Testis (tissue), 3 donors: ENCODE data around the gene PSMC4. TPM values are rescaled to one million over a fixed set of nuclear protein-coding genes. Genes with fewer than 3 reads are reported as not detected.

Source experiments
- DNase-seq: peaks from one replicate; pipeline ENCODE4 v3.0.0-alpha.2; 2019
- H3K27ac ChIP-seq, 2 donors: fragments of 200-600 bp; sonication (generic); one replicate each; pipeline ENCODE4 v1.5.1; 2019
- H3K27me3 ChIP-seq: fragments of 200-600 bp; sonication (generic); one replicate; pipeline ENCODE4 v1.5.1; 2019
- H3K36me3 ChIP-seq: fragments of 200-600 bp; sonication (generic); one replicate; pipeline ENCODE4 v1.5.1; 2017; ENCODE audit warnings: low read depth; ENCODE audit errors: missing control alignments
- H3K4me1 ChIP-seq: fragments of 200-600 bp; sonication (generic); one replicate; pipeline ENCODE4 v1.5.1; 2019
- H3K4me3 ChIP-seq, 2 donors: fragments of 200-600 bp; sonication (generic); one replicate each; pipeline ENCODE4 v1.5.1; 2017 to 2019
- H3K9me3 ChIP-seq: fragments of 200-600 bp; sonication (generic); one replicate; pipeline ENCODE4 v1.5.1; 2017
- CTCF ChIP-seq, 3 experiments: fragments of 450-650 bp in 2 of 3; fragments of 200-600 bp in 1 of 3; sonication (generic) in 1 of 3; IDR thresholded peaks; one replicate each; pipeline ENCODE4 v1.5.1; 2016 to 2019; ENCODE audit warnings: antibody characterized with exemption in 3 of 3, mild to moderate bottlenecking in 2 of 3, moderate library complexity in 1 of 3
- POLR2A ChIP-seq: fragments of 450-650 bp; IDR thresholded peaks from one replicate; pipeline ENCODE4 v1.6.1; 2017; ENCODE audit warnings: antibody characterized with exemption, mild to moderate bottlenecking, moderate library complexity
- WGBS, 2 donors: methylation state at CpG; one replicate each; pipeline ENCODE4 v1.1.5; 2018; 5-methylcytosine and 5-hydroxymethylcytosine counted together
- intact Hi-C: fragments of 100-400 bp; cut with DNase I; formaldehyde crosslinking; loops from one replicate; pipeline ENCODE4 v1.15.1; 2023; ENCODE audit warnings: low total_unique reads
- polyA plus RNA-seq: library from polyadenylated mRNA; stranded (reverse); fragments of 350-450 nt; fragmentation: Illumina TruSeq; extraction: RNeasy Lipid Tissue Mini Kit (QIAGEN cat#74804); gene quantifications from one replicate; pipeline ENCODE4 v1.2.3, GENCODE V29; 2014; ENCODE audit warnings: low read depth, low replicate concordance; ENCODE audit not compliant: insufficient read depth
- total RNA-seq, 2 donors: library from RNA; depleted of rRNA; stranded (reverse); fragments of >200 nt; gene quantifications; one replicate each; pipeline ENCODE4 v1.2.3, GENCODE V29; 2016

The PSMC4 gene
- total and polyA plus RNA-seq, 3 donors from 2014 or later: 73.0 to 114 (median 77.9) TPM

GRCh38 chr19:39993605-39994004 lies 22.6 kb downstream of the PSMC4 start:
- intact Hi-C loops: no loop called here
- Histone ChIP-seq H3K4me3 (no peak overlapping the region), H3K9me3 (no peaks in the 10 kb centered on the region), H3K36me3 (no peaks in the 10 kb centered on the region), H3K27me3 (no peaks in the 10 kb centered on the region), H3K4me1 (peaks cover 4% of the 10 kb centered on the region), H3K27ac (no peak overlapping the region)
- DNase-seq: no peak
- WGBS, 2 donors: 94 to 100% methylated on average over 1 of the region's 1 CpG
- TF ChIP-seq CTCF (IDR thresholded peaks at IDR 0.05): no peak
- no peak for TF ChIP-seq POLR2A

GRCh38 chr19:39994361-39994760 lies 23.4 kb downstream of the PSMC4 start:
- no peak for DNase-seq
- TF ChIP-seq CTCF (IDR thresholded peaks at IDR 0.05) (no peak), POLR2A (no peak)
- no peaks in the 10 kb centered on the region for H3K36me3 ChIP-seq
- no peak overlapping the region for H3K27ac ChIP-seq
- no peaks in the 10 kb centered on the region for H3K9me3 ChIP-seq
- intact Hi-C loops: no loop called here
- no peak overlapping the region for H3K4me3 ChIP-seq
- H3K4me1 ChIP-seq: peaks cover 4% of the 10 kb centered on the region
- H3K27me3 ChIP-seq: no peaks in the 10 kb centered on the region

GRCh38 chr19:39995794-39996193 lies 24.8 kb downstream of the PSMC4 start:
- no peaks in the 10 kb centered on the region for H3K36me3 ChIP-seq
- H3K27me3 ChIP-seq: no peaks in the 10 kb centered on the region
- intact Hi-C loops: no loop called here
- peak overlapping the region in 1 of 2 donors; percentile 74 for H3K4me3 ChIP-seq
- DNase-seq: no peak
- TF ChIP-seq CTCF (IDR thresholded peaks at IDR 0.05): no peak
- TF ChIP-seq POLR2A: no peak
- no peaks in the 10 kb centered on the region for H3K9me3 ChIP-seq
- H3K4me1 ChIP-seq: peaks cover 4% of the 10 kb centered on the region
- 37 to 42% methylated on average over 1 of the region's 1 CpG for WGBS, 2 donors
- H3K27ac ChIP-seq: no peak overlapping the region

- WGBS, 2 donors: 7 to 8% methylated on average over 19 of the region's 19 CpGs
- peak; percentile 28 for DNase-seq
- Histone ChIP-seq H3K4me3 (peak overlapping the region; percentile 69 to 74), H3K4me1 (peaks cover 4% of the 10 kb centered on the region), H3K27ac (peak overlapping the region; percentile 66 to 78), H3K9me3 (no peaks in the 10 kb centered on the region), H3K36me3 (no peaks in the 10 kb centered on the region), H3K27me3 (no peaks in the 10 kb centered on the region)
- TF ChIP-seq CTCF (IDR thresholded peaks at IDR 0.05) (no peak), POLR2A (no peak)
- intact Hi-C loops: no loop called here
Measured at GRCh38 chr19:39996218-39996810, 25.3 kb downstream of the PSMC4 start.
